ENCODE results near the gene SPATA31C2. TPM values are rescaled to one million over a fixed set of nuclear protein-coding genes. Genes with fewer than 3 reads are reported as not detected.

Gene SPATA31C2
- total and polyA plus RNA-seq, 5 donors from 2014 or later = 0.10 to 1.4 (median 0.28) TPM; not detected in 1

- DNase-seq (no peak), ATAC-seq (ENCODE audit: low read depth in 2 of 2) (no peak)
- Histone ChIP-seq H3K27ac (ENCODE audit: insufficient read depth, low read length, poor library complexity, severe bottlenecking) (no peak overlapping the region), H3K4me1 (ENCODE audit: control insufficient read depth, insufficient read depth, low read length, poor library complexity, severe bottlenecking) (no peaks in the 10 kb centered on the region), H3K36me3 (ENCODE audit: control insufficient read depth, insufficient read depth, low read length) (no peaks in the 10 kb centered on the region), H3K27me3 (ENCODE audit: control insufficient read depth, insufficient read depth, low read length) (peaks cover 2% of the 10 kb centered on the region), H3K9me3 (ENCODE audit: control insufficient read depth in 2 of 2, low read length in 2 of 2) (no peaks in the 10 kb centered on the region), H3K4me3 (ENCODE audit: low read depth, low read length) (no peak overlapping the region)
- Mint-ChIP-seq H3K4me3 (no peak overlapping the region), H3K4me1 (no peaks in the 10 kb centered on the region), H3K36me3 (no peaks in the 10 kb centered on the region), H3K27me3 (peaks cover 13% of the 10 kb centered on the region), H3K27ac (no peak overlapping the region), H3K9me3 (no peaks in the 10 kb centered on the region)
These were observed 45.4 kb downstream of the SPATA31C2 start for GRCh38 chr9:88092797-88093331.

GRCh38 chr9:88090151-88090581 is 48.1 kb downstream of the SPATA31C2 start:
- Mint-ChIP-seq H3K27ac (no peak overlapping the region), H3K4me1 (no peaks in the 10 kb centered on the region), H3K36me3 (no peaks in the 10 kb centered on the region), H3K4me3 (no peak overlapping the region), H3K9me3 (no peaks in the 10 kb centered on the region), H3K27me3 (peaks cover 13% of the 10 kb centered on the region)
- Histone ChIP-seq H3K36me3 (ENCODE audit: control insufficient read depth, insufficient read depth, low read length) (no peaks in the 10 kb centered on the region), H3K4me1 (ENCODE audit: control insufficient read depth, insufficient read depth, low read length, poor library complexity, severe bottlenecking) (no peaks in the 10 kb centered on the region), H3K9me3 (ENCODE audit: control insufficient read depth in 2 of 2, low read length in 2 of 2) (no peaks in the 10 kb centered on the region), H3K4me3 (ENCODE audit: low read depth, low read length) (no peak overlapping the region), H3K27ac (ENCODE audit: insufficient read depth, low read length, poor library complexity, severe bottlenecking) (no peak overlapping the region), H3K27me3 (ENCODE audit: control insufficient read depth, insufficient read depth, low read length) (peaks cover 2% of the 10 kb centered on the region)
- ATAC-seq (ENCODE audit: low read depth in 2 of 2) (no peak), DNase-seq (no peak)

- Histone ChIP-seq H3K36me3 (ENCODE audit: control insufficient read depth, insufficient read depth, low read length) (no peaks in the 10 kb centered on the region), H3K4me1 (ENCODE audit: control insufficient read depth, insufficient read depth, low read length, poor library complexity, severe bottlenecking) (no peaks in the 10 kb centered on the region), H3K4me3 (ENCODE audit: low read depth, low read length) (no peak overlapping the region), H3K9me3 (ENCODE audit: control insufficient read depth in 2 of 2, low read length in 2 of 2) (no peaks in the 10 kb centered on the region), H3K27ac (ENCODE audit: insufficient read depth, low read length, poor library complexity, severe bottlenecking) (no peak overlapping the region), H3K27me3 (ENCODE audit: control insufficient read depth, insufficient read depth, low read length) (peaks cover 2% of the 10 kb centered on the region)
- Mint-ChIP-seq H3K4me1 (no peaks in the 10 kb centered on the region), H3K27ac (no peak overlapping the region), H3K27me3 (peaks cover 11% of the 10 kb centered on the region), H3K9me3 (no peaks in the 10 kb centered on the region), H3K36me3 (no peaks in the 10 kb centered on the region), H3K4me3 (no peak overlapping the region)
- ATAC-seq (ENCODE audit: low read depth in 2 of 2) (no peak), DNase-seq (no peak)
These were observed 50.4 kb downstream of the SPATA31C2 start for GRCh38 chr9:88087906-88088305.

GRCh38 chr9:88085476-88085875 is 52.8 kb downstream of the SPATA31C2 start:
- DNase-seq (no peak), ATAC-seq (ENCODE audit: low read depth in 2 of 2) (no peak)
- H3K9me3 Mint-ChIP-seq = peaks cover 0 to under 1% (median 0%) of the 10 kb centered on the region in 7 donors

GRCh38 chr9:88084357-88085183 is 53.7 kb downstream of the SPATA31C2 start:
- ATAC-seq (ENCODE audit: low read depth in 2 of 2) (no peak), DNase-seq (no peak)
- Histone ChIP-seq H3K27ac (ENCODE audit: insufficient read depth, low read length, poor library complexity, severe bottlenecking) (no peak overlapping the region), H3K27me3 (ENCODE audit: control insufficient read depth, insufficient read depth, low read length) (peaks cover 1% of the 10 kb centered on the region), H3K9me3 (ENCODE audit: control insufficient read depth in 2 of 2, low read length in 2 of 2) (no peaks in the 10 kb centered on the region), H3K4me1 (ENCODE audit: control insufficient read depth, insufficient read depth, low read length, poor library complexity, severe bottlenecking) (no peaks in the 10 kb centered on the region), H3K4me3 (ENCODE audit: low read depth, low read length) (no peak overlapping the region), H3K36me3 (ENCODE audit: control insufficient read depth, insufficient read depth, low read length) (no peaks in the 10 kb centered on the region)
- H3K4me1 Mint-ChIP-seq = no peaks in the 10 kb centered on the region
- no peak overlapping the region for H3K27ac Mint-ChIP-seq
- H3K27me3 Mint-ChIP-seq = peaks cover 16% of the 10 kb centered on the region
- H3K9me3 Mint-ChIP-seq = peaks cover 0 to 3% (median 0%) of the 10 kb centered on the region in 7 donors
- no peaks in the 10 kb centered on the region for H3K36me3 Mint-ChIP-seq
- no peak overlapping the region for H3K4me3 Mint-ChIP-seq

More at GRCh38 chr9:88085476-88085875, 52.8 kb downstream of the SPATA31C2 start:
- Histone ChIP-seq H3K4me1 (ENCODE audit: control insufficient read depth, insufficient read depth, low read length, poor library complexity, severe bottlenecking) (no peaks in the 10 kb centered on the region), H3K9me3 (ENCODE audit: control insufficient read depth in 2 of 2, low read length in 2 of 2) (no peaks in the 10 kb centered on the region), H3K27ac (ENCODE audit: insufficient read depth, low read length, poor library complexity, severe bottlenecking) (no peak overlapping the region), H3K36me3 (ENCODE audit: control insufficient read depth, insufficient read depth, low read length) (no peaks in the 10 kb centered on the region), H3K27me3 (ENCODE audit: control insufficient read depth, insufficient read depth, low read length) (peaks cover 2% of the 10 kb centered on the region), H3K4me3 (ENCODE audit: low read depth, low read length) (no peak overlapping the region)
- no peaks in the 10 kb centered on the region for H3K4me1 Mint-ChIP-seq
- H3K4me3 Mint-ChIP-seq = no peak overlapping the region
- no peak overlapping the region for H3K27ac Mint-ChIP-seq
- no peaks in the 10 kb centered on the region for H3K36me3 Mint-ChIP-seq
- H3K27me3 Mint-ChIP-seq = peaks cover 10% of the 10 kb centered on the region

Other genes starting within 250 kb of the SPATA31C2 start
- not detected for gene SPATA31C1, start 220.5 kb downstream of the SPATA31C2 start, total RNA-seq
- under 1 TPM in 1 of 4 donors, not detected in 3; 0.19 TPM for gene SPATA31C1, start 220.5 kb downstream of the SPATA31C2 start, polyA plus RNA-seq
- gene CDK20, start 163.9 kb downstream of the SPATA31C2 start, total RNA-seq = 3.7 TPM
- gene CDK20, start 163.9 kb downstream of the SPATA31C2 start, polyA plus RNA-seq = 1 to 10 TPM; 2.6 to 4.9 (median 3.3) TPM
- gene SPIN1, start 250.0 kb upstream of the SPATA31C2 start, total RNA-seq = 21.4 TPM
- gene SPIN1, start 250.0 kb upstream of the SPATA31C2 start, polyA plus RNA-seq = 10 to 100 TPM; 15.0 to 21.4 (median 17.7) TPM

All from CD4-positive, CD25-positive, alpha-beta regulatory T cell (primary cell).